Smooth muscle cell (in vitro differentiated cells): Measurements from ENCODE around the gene ZDHHC5. TPM values are rescaled to one million over a fixed set of nuclear protein-coding genes. Genes with fewer than 3 reads are reported as not detected.

Experiments
- DNase-seq: peaks from one replicate; lab custom pipeline; 2025; ENCODE audit not compliant: unreplicated experiment; lab: John Stamatoyannopoulos, UW
- H2AFZ ChIP-seq: fragments of 200-600 bp; sonication (generic); 2 replicates; pipeline ENCODE4 v1.6.0; 2016; ENCODE audit warnings: antibody characterized with exemption, low read depth, mild to moderate bottlenecking
- H3F3A ChIP-seq: fragments of 200-600 bp; sonication (generic); 2 replicates; pipeline ENCODE4 v1.6.0; 2017; ENCODE audit warnings: antibody characterized with exemption, low read depth
- H3K27ac ChIP-seq: fragments of 200-600 bp; sonication (generic); 2 replicates; pipeline ENCODE4 v1.5.1; 2016; ENCODE audit warnings: low read depth, mild to moderate bottlenecking
- H3K27me3 ChIP-seq: fragments of 200-600 bp; sonication (generic); 2 replicates; pipeline ENCODE4 v1.6.1; 2016; ENCODE audit warnings: low read depth, mild to moderate bottlenecking
- H3K36me3 ChIP-seq: fragments of 200-600 bp; sonication (generic); 2 replicates; pipeline ENCODE4 v1.5.1; 2016; ENCODE audit warnings: low read depth
- H3K4me1 ChIP-seq: fragments of 200-600 bp; sonication (generic); 2 replicates; pipeline ENCODE4 v1.5.1; 2016; ENCODE audit warnings: low read depth
- H3K4me2 ChIP-seq: fragments of 200-600 bp; sonication (generic); 2 replicates; pipeline ENCODE4 v1.6.0; 2016; ENCODE audit warnings: mild to moderate bottlenecking
- H3K4me3 ChIP-seq: fragments of 200-600 bp; sonication (generic); 2 replicates; pipeline ENCODE4 v1.5.1; 2016; ENCODE audit warnings: mild to moderate bottlenecking
- H3K79me2 ChIP-seq: fragments of 200-600 bp; sonication (generic); 2 replicates; pipeline ENCODE4 v1.6.0; 2016; ENCODE audit warnings: low read depth, mild to moderate bottlenecking
- H3K9ac ChIP-seq: fragments of 200-600 bp; sonication (generic); 2 replicates; pipeline ENCODE4 v1.6.0; 2016; ENCODE audit warnings: low read depth
- H3K9me3 ChIP-seq: fragments of 200-600 bp; sonication (generic); replicated peaks from 2 replicates; pipeline ENCODE4 v1.5.1; 2016; ENCODE audit warnings: low read depth
- H4K20me1 ChIP-seq: fragments of 200-600 bp; sonication (generic); 2 replicates; pipeline ENCODE4 v1.6.0; 2016; ENCODE audit warnings: low read depth
- CTCF ChIP-seq: fragments of 200-600 bp; sonication (generic); IDR thresholded peaks from 2 replicates; pipeline ENCODE4 v1.5.1; 2017; ENCODE audit warnings: borderline replicate concordance, mild to moderate bottlenecking, antibody characterized with exemption; ENCODE audit not compliant: insufficient read depth, poor library complexity, severe bottlenecking
- WGBS: methylation state at CpG from one replicate; pipeline ENCODE4 v1.1.7; 2016; ENCODE audit warnings: low lambda C conversion rate; 5-methylcytosine and 5-hydroxymethylcytosine counted together
- polyA plus RNA-seq: library from polyadenylated mRNA; unstranded; fragments of >200 nt; fragmentation: Nextera tagmentation; extraction: Ambion mirVana; gene quantifications from 2 replicates; pipeline ENCODE4 v1.2.1, GENCODE V29; 2016
- total RNA-seq: library from RNA; depleted of rRNA; stranded (reverse); fragments of >200 nt; gene quantifications from 2 replicates; pipeline ENCODE4 v1.2.3, GENCODE V29; 2014

Gene ZDHHC5
- total and polyA plus RNA-seq, 2 experiments from 2014 or later, result 34.5 to 38.0 TPM

- WGBS, result 63% methylated on average over 3 of the region's 3 CpGs
- no peak for TF ChIP-seq CTCF
- no peak overlapping the region for H3K27ac ChIP-seq
- no peaks in the 10 kb centered on the region for H3K36me3 ChIP-seq
- no peaks in the 10 kb centered on the region for H3K27me3 ChIP-seq
- H3F3A ChIP-seq, result no peaks in the 10 kb centered on the region
- H3K9me3 ChIP-seq, result no peaks in the 10 kb centered on the region
- H3K4me1 ChIP-seq, result no peaks in the 10 kb centered on the region
- H3K4me2 ChIP-seq, result no peak overlapping the region
- H3K4me3 ChIP-seq, result no peak overlapping the region
- no peak for DNase-seq
- H3K9ac ChIP-seq, result no peak overlapping the region
- H2AFZ ChIP-seq, result no peak overlapping the region
- H4K20me1 ChIP-seq, result no peaks in the 10 kb centered on the region
- no peaks in the 10 kb centered on the region for H3K79me2 ChIP-seq
Measured at GRCh38 chr11:57622263-57622662, 45.7 kb upstream of the ZDHHC5 start.

GRCh38 chr11:57624864-57625263 lies 43.0 kb upstream of the ZDHHC5 start:
- Histone ChIP-seq H3K9me3 (no peaks in the 10 kb centered on the region), H3K27ac (no peak overlapping the region), H3K79me2 (no peaks in the 10 kb centered on the region), H3K4me3 (no peak overlapping the region), H3K4me1 (no peaks in the 10 kb centered on the region), H3K9ac (no peak overlapping the region), H3K4me2 (no peak overlapping the region), H3K36me3 (no peaks in the 10 kb centered on the region), H3K27me3 (no peaks in the 10 kb centered on the region), H4K20me1 (no peaks in the 10 kb centered on the region), H2AFZ (no peak overlapping the region), H3F3A (no peaks in the 10 kb centered on the region)
- WGBS, result 92% methylated on average over 2 of the region's 2 CpGs
- DNase-seq, result no peak
- no peak for TF ChIP-seq CTCF

- Histone ChIP-seq H3K4me1 (no peaks in the 10 kb centered on the region), H2AFZ (no peak overlapping the region), H3K27me3 (no peaks in the 10 kb centered on the region), H3K27ac (no peak overlapping the region), H4K20me1 (no peaks in the 10 kb centered on the region), H3K9ac (no peak overlapping the region), H3K4me2 (no peak overlapping the region), H3K79me2 (no peaks in the 10 kb centered on the region), H3K4me3 (no peak overlapping the region), H3K9me3 (no peaks in the 10 kb centered on the region), H3F3A (no peaks in the 10 kb centered on the region), H3K36me3 (no peaks in the 10 kb centered on the region)
- 72% methylated on average over 1 of the region's 1 CpG for WGBS
- TF ChIP-seq CTCF, result no peak
- DNase-seq, result no peak
Measured at GRCh38 chr11:57626895-57627294, 41.0 kb upstream of the ZDHHC5 start.

GRCh38 chr11:57630171-57630570 lies 37.7 kb upstream of the ZDHHC5 start:
- no peaks in the 10 kb centered on the region for H3K9me3 ChIP-seq
- no peak overlapping the region for H2AFZ ChIP-seq
- no peaks in the 10 kb centered on the region for H4K20me1 ChIP-seq
- no peak overlapping the region for H3K4me2 ChIP-seq
- no peak overlapping the region for H3K4me3 ChIP-seq
- H3K27me3 ChIP-seq, result no peaks in the 10 kb centered on the region
- no peak overlapping the region for H3K27ac ChIP-seq
- no peaks in the 10 kb centered on the region for H3K4me1 ChIP-seq
- no peak for DNase-seq
- 95% methylated on average over 2 of the region's 2 CpGs for whole genome bisulfite sequencing
- no peak for TF ChIP-seq CTCF
- no peaks in the 10 kb centered on the region for H3K36me3 ChIP-seq
- H3F3A ChIP-seq, result no peaks in the 10 kb centered on the region
- H3K79me2 ChIP-seq, result no peaks in the 10 kb centered on the region
- no peak overlapping the region for H3K9ac ChIP-seq
